CD4-positive, alpha-beta T cell (primary cell): ENCODE data around the gene DUSP11. TPM values are rescaled to one million over a fixed set of nuclear protein-coding genes. Genes with fewer than 3 reads are reported as not detected.

ENCODE experiments used
- ATAC-seq: fragments of 200-7000 bp; cut with Tn5 transposase; one replicate; pipeline ENCODE4 v1.10.0; 2022; ENCODE audit warnings: mild to moderate bottlenecking; ENCODE audit not compliant: poor library complexity
- CTCF ChIA-PET: fragments of 350-600 bp; sonication (Branson Sonifier 250); formaldehyde crosslinking; loops from one replicate; lab custom pipeline; 2021; ENCODE audit warnings: antibody characterized with exemption, inconsistent platforms; lab: Charles Lee
- POLR2A ChIA-PET: fragments of 350-600 bp; sonication (Branson Sonifier 250); formaldehyde crosslinking; loops from one replicate; lab custom pipeline; 2021; ENCODE audit warnings: antibody characterized with exemption, inconsistent platforms; lab: Charles Lee
- DNase-seq, 14 experiments: peaks; one replicate each; pipeline ENCODE4 v3.0.0-alpha.2; 2013 to 2020; ENCODE audit warnings: mixed read lengths in 2 of 14
- H3K27ac ChIP-seq, 2 donors: one replicate each; pipeline versions ENCODE4 v1.5.1 to v1.7.0; 2013; ENCODE audit warnings: low read length in 2 of 2, low read depth in 1 of 2, mild to moderate bottlenecking in 1 of 2
- H3K27me3 ChIP-seq, 2 experiments: 1 replicate in 1 of 2; 2 replicates in 1 of 2; pipeline versions ENCODE4 v1.6.1 to v1.7.0; 2013; ENCODE audit warnings: low read length in 2 of 2, control low read depth in 1 of 2, mild to moderate bottlenecking in 1 of 2, moderate library complexity in 1 of 2; ENCODE audit not compliant: insufficient read depth in 2 of 2, control insufficient read depth in 1 of 2
- H3K36me3 ChIP-seq: one replicate; pipeline ENCODE4 v1.6.1; 2013; ENCODE audit warnings: low read length, control low read depth; ENCODE audit not compliant: insufficient read depth
- H3K4me1 ChIP-seq: one replicate; pipeline ENCODE4 v1.6.1; 2013; ENCODE audit warnings: low read length, control low read depth; ENCODE audit not compliant: insufficient read depth
- H3K4me3 ChIP-seq: one replicate; pipeline ENCODE4 v1.5.1; 2013; ENCODE audit warnings: mild to moderate bottlenecking, low read length, moderate library complexity
- H3K9me3 ChIP-seq, 2 experiments: 1 replicate in 1 of 2; 2 replicates in 1 of 2; pipeline versions ENCODE4 v1.6.1 to v1.7.0; 2013; ENCODE audit warnings: low read length in 2 of 2, mild to moderate bottlenecking in 2 of 2, control low read depth in 1 of 2, moderate library complexity in 1 of 2; ENCODE audit not compliant: control insufficient read depth in 1 of 2, insufficient read depth in 1 of 2
- H3K27ac Mint-ChIP-seq: one replicate; pipeline ENCODE4 v1.8.0; 2020; ENCODE audit warnings: mixed read lengths
- H3K27me3 Mint-ChIP-seq: one replicate; pipeline ENCODE4 v1.8.0; 2021; ENCODE audit warnings: mixed read lengths
- H3K36me3 Mint-ChIP-seq: one replicate; pipeline ENCODE4 v1.8.0; 2021; ENCODE audit warnings: low read depth, mixed read lengths
- H3K4me1 Mint-ChIP-seq: one replicate; pipeline ENCODE4 v1.8.0; 2021; ENCODE audit warnings: low read depth, mixed read lengths
- H3K4me3 Mint-ChIP-seq: one replicate; pipeline ENCODE4 v1.8.0; 2020; ENCODE audit warnings: mild to moderate bottlenecking, mixed read lengths
- H3K9me3 Mint-ChIP-seq: one replicate; pipeline ENCODE4 v1.8.0; 2020; ENCODE audit warnings: mixed read lengths
- intact Hi-C, 2 experiments: fragments of 100-400 bp; cut with DNase I in 1 of 2; cut with micrococcal nuclease in 1 of 2; formaldehyde crosslinking; loops; one replicate each; pipeline versions ENCODE4 v1.15.1 to v1.9.0; 2023 to 2025; cut with DNase I, micrococcal nuclease
- total RNA-seq, 174 experiments: library from RNA in 2 of 174; stranded (reverse) in 2 of 174; gene quantifications; one replicate each; pipeline ENCODE4 v1.2.3 and lab custom pipeline; 2021 to 2026
- TF ChIP-seq, protein P1 (sequence below): fragments of 200-600 bp; IDR thresholded peaks from one replicate; pipeline ENCODE4 v1.8.0; 2022; ENCODE audit warnings: antibody characterized with exemption, mild to moderate bottlenecking

DUSP11 gene
- total RNA-seq, 2 experiments from 2014 or later = 57.1 to 61.5 TPM

GRCh38 chr2:73776869-73777519 is 2.9 kb downstream of the DUSP11 start:
- Mint-ChIP-seq H3K27ac (no peak overlapping the region), H3K36me3 (peaks cover 73% of the 10 kb centered on the region), H3K9me3 (no peaks in the 10 kb centered on the region), H3K4me1 (peaks cover 66% of the 10 kb centered on the region), H3K27me3 (peaks cover 4% of the 10 kb centered on the region), H3K4me3 (peak overlapping the region; percentile 34)
- POLR2A ChIA-PET = interaction anchor here (0.9 kb wide), 1 partner anchor 51 kb away, joined by 3 read pairs; no protein-coding TSS in a partner anchor
- no peak overlapping the region for H3K4me3 ChIP-seq
- no peaks in the 10 kb centered on the region for H3K9me3 ChIP-seq
- ATAC-seq (no peak), DNase-seq (no peak)
- no peaks in the 10 kb centered on the region for H3K27me3 ChIP-seq
- peaks cover 14% of the 10 kb centered on the region for H3K4me1 ChIP-seq
- no peak overlapping the region for H3K27ac ChIP-seq
- TF ChIP-seq, protein P1, sequence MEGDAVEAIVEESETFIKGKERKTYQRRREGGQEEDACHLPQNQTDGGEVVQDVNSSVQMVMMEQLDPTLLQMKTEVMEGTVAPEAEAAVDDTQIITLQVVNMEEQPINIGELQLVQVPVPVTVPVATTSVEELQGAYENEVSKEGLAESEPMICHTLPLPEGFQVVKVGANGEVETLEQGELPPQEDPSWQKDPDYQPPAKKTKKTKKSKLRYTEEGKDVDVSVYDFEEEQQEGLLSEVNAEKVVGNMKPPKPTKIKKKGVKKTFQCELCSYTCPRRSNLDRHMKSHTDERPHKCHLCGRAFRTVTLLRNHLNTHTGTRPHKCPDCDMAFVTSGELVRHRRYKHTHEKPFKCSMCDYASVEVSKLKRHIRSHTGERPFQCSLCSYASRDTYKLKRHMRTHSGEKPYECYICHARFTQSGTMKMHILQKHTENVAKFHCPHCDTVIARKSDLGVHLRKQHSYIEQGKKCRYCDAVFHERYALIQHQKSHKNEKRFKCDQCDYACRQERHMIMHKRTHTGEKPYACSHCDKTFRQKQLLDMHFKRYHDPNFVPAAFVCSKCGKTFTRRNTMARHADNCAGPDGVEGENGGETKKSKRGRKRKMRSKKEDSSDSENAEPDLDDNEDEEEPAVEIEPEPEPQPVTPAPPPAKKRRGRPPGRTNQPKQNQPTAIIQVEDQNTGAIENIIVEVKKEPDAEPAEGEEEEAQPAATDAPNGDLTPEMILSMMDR = no peak
- intact Hi-C loops = loop anchor here in 1 of 2 experiments (2.0 to 10.0 kb wide), 2 partner anchors 44 to 82 kb away; no protein-coding TSS in a partner anchor
- H3K36me3 ChIP-seq = peaks cover 56% of the 10 kb centered on the region
- CTCF ChIA-PET = interaction anchor here (1.2 kb wide), 1 partner anchor 615 kb away, joined by 3 read pairs; no protein-coding TSS in a partner anchor

GRCh38 chr2:73776381-73776780 is 3.5 kb downstream of the DUSP11 start:
- no peak overlapping the region for H3K27ac Mint-ChIP-seq
- H3K27me3 Mint-ChIP-seq = peaks cover 4% of the 10 kb centered on the region
- peaks cover 68% of the 10 kb centered on the region for H3K4me1 Mint-ChIP-seq
- H3K4me1 ChIP-seq = peaks cover 14% of the 10 kb centered on the region
- peaks cover 76% of the 10 kb centered on the region for H3K36me3 Mint-ChIP-seq
- peak overlapping the region; percentile 34 for H3K4me3 Mint-ChIP-seq
- H3K27me3 ChIP-seq = no peaks in the 10 kb centered on the region
- no peaks in the 10 kb centered on the region for H3K9me3 Mint-ChIP-seq
- H3K4me3 ChIP-seq = no peak overlapping the region
- ATAC-seq (no peak), DNase-seq (no peak)
- TF ChIP-seq, protein P1 = no peak
- intact Hi-C loops = loop anchor here in 1 of 2 experiments (2.0 to 10.0 kb wide), 2 partner anchors 44 to 82 kb away; no protein-coding TSS in a partner anchor
- H3K36me3 ChIP-seq = peaks cover 58% of the 10 kb centered on the region
- ChIA-PET POLR2A (no interaction called here), CTCF (no interaction called here)
- H3K27ac ChIP-seq = no peak overlapping the region
- no peaks in the 10 kb centered on the region for H3K9me3 ChIP-seq

GRCh38 chr2:73772819-73773218 is 7.1 kb downstream of the DUSP11 start:
- Mint-ChIP-seq H3K36me3 (peaks cover 92% of the 10 kb centered on the region), H3K27ac (no peak overlapping the region), H3K4me1 (peaks cover 64% of the 10 kb centered on the region), H3K4me3 (no peak overlapping the region), H3K9me3 (no peaks in the 10 kb centered on the region), H3K27me3 (no peaks in the 10 kb centered on the region)
- ChIA-PET POLR2A (no interaction called here), CTCF (no interaction called here)
- no peaks in the 10 kb centered on the region for H3K9me3 ChIP-seq
- H3K4me1 ChIP-seq = no peaks in the 10 kb centered on the region
- intact Hi-C loops = loop anchor here in 1 of 2 experiments (10.0 kb wide), 1 partner anchor 78 kb away; no protein-coding TSS in a partner anchor
- H3K4me3 ChIP-seq = no peak overlapping the region
- H3K27ac ChIP-seq = no peak overlapping the region
- no peaks in the 10 kb centered on the region for H3K27me3 ChIP-seq
- ATAC-seq = no peak
- H3K36me3 ChIP-seq = peaks cover 80% of the 10 kb centered on the region
- no peak for DNase-seq
- TF ChIP-seq, protein P1 = no peak
